ENCODE results near the gene TTC28. TPM values are rescaled to one million over a fixed set of nuclear protein-coding genes. Genes with fewer than 3 reads are reported as not detected.

The TTC28 gene
- total and polyA plus RNA-seq, 12 donors = 2.1 to 27.7 (median 20.4) TPM

DNA sequence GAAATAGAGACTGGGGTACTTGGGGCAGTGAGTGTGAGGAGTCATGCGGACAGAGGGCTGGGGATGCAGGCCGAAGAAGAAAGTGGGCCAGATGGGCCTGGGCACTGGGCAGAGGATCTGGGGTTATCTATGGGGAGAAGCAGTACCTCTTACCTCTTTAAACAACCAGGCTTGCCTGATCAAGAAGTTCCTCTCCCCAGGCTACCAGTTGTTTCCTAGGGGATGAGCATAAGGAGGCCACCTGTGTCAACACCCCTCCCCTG lies 662.2 kb downstream of the TTC28 start:
- intact Hi-C loops (cut with DNase I) = loop anchor here in 1 of 10 donors (10.0 kb wide), 1 partner anchor 1263 kb away; no protein-coding TSS in a partner anchor
- H3K4me3 ChIP-seq = no peak overlapping the region
- DNase-seq (no peak), ATAC-seq (no peak)
- peaks cover 0 to 23% (median 0%) of the 10 kb centered on the region in 9 donors for H3K36me3 ChIP-seq
- H3K4me1 ChIP-seq = peaks cover 4 to 49% (median 18%) of the 10 kb centered on the region in 9 donors
- H3K9me3 ChIP-seq = no peaks in the 10 kb centered on the region
- WGBS, 2 donors = 96 to 99% methylated on average over 2 of the region's 2 CpGs
- TF ChIP-seq, protein P1, sequence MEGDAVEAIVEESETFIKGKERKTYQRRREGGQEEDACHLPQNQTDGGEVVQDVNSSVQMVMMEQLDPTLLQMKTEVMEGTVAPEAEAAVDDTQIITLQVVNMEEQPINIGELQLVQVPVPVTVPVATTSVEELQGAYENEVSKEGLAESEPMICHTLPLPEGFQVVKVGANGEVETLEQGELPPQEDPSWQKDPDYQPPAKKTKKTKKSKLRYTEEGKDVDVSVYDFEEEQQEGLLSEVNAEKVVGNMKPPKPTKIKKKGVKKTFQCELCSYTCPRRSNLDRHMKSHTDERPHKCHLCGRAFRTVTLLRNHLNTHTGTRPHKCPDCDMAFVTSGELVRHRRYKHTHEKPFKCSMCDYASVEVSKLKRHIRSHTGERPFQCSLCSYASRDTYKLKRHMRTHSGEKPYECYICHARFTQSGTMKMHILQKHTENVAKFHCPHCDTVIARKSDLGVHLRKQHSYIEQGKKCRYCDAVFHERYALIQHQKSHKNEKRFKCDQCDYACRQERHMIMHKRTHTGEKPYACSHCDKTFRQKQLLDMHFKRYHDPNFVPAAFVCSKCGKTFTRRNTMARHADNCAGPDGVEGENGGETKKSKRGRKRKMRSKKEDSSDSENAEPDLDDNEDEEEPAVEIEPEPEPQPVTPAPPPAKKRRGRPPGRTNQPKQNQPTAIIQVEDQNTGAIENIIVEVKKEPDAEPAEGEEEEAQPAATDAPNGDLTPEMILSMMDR (IDR thresholded peaks at IDR 0.05) = no peak
- H3K27ac ChIP-seq = no peak overlapping the region
- H3K27me3 ChIP-seq = no peaks in the 10 kb centered on the region

DNA sequence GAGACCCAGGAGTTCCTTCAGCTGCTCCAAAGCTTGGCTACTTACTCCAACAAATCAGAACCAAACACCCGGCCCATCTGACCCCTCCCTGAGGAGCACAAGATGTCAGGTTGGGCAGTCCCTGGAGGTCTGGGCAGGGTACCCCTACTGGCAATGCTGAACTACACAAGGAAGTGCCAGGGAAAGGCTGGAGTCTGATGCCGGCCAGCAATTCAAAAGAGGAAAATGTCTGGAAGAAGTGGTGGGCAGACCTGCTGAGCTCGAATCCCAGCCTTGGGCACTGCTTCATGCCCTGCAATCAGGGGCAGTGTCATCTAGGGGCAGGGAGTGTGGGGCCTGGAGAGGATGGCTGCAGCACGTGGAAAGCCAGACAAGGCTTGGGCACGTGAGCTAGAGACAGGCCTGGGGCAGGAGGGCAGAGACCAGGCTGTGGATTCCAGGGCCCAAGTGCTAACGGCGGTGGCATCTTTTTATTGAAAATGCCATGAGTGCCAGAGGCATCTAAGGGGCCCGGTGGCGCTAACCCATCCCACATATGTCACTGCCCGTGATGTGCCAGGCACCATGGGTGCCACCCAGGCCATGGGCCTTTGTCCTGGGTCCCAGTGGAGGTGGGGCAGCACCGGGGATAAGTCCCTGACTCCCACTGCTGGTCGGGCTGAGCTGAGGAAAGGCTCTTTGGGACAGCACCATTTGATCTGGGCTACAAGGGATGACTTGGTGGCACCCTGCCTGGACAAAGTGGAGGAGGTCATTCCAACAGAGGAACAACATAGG lies 662.7 kb downstream of the TTC28 start:
- DNase-seq (no peak), ATAC-seq (no peak)
- H3K4me1 ChIP-seq = peaks cover 4 to 49% (median 18%) of the 10 kb centered on the region in 9 donors
- H3K4me3 ChIP-seq = no peak overlapping the region
- no peaks in the 10 kb centered on the region for H3K9me3 ChIP-seq
- TF ChIP-seq, protein P1 (IDR thresholded peaks at IDR 0.05) = no peak
- intact Hi-C loops (cut with DNase I) = loop anchor here in 1 of 10 donors (10.0 kb wide), 1 partner anchor 1262 kb away; no protein-coding TSS in a partner anchor
- no peak overlapping the region for H3K27ac ChIP-seq
- 87 to 90% methylated on average over 12 of the region's 12 CpGs for WGBS, 2 donors
- no peaks in the 10 kb centered on the region for H3K27me3 ChIP-seq
- peaks cover 0 to 28% (median 0%) of the 10 kb centered on the region in 9 donors for H3K36me3 ChIP-seq

DNA sequence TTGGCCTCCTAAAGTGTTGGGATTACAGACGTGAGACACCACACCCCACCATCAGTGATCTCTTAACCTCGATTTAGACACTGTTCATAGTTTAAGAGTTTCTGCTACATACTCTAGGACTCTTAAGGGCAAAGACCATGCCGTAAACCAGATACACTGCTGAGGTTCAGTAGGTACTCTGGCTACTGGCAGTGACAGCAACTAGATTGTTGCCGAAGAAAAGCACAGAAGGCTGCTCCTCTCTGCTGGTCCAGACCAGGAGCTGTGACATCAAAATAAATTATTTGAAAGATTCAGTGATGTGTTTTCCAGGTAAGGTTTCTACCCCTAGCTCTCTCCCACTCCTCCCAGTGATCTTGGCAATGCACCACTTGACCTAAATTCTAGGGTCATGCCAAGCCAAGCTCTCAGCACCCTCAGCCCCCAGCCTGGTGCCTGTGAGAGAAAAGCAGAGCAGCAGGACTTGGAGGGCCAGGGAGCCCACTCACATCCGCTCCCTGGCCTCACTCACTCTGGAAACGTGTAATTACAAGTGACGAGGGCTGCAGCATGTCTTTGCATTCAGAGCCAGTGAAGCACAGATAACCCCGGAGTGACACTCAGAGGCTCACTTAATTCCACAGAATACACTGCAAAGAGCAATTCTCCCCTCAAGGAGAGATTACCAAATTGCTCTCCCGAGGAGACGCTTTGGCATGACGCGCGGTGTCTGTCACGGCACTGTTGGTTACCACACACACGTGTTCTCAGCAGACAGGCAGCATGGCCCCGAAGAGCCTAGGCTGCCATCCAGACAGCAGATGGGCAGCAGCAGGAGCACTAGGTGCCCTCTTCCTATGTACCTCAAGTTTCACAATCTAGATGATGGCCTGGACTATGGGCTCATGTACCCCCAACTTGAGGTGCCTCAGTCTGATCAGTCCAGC lies 663.7 kb downstream of the TTC28 start:
- H3K4me3 ChIP-seq = no peak overlapping the region
- intact Hi-C loops (cut with DNase I) = loop anchor here in 1 of 10 donors (10.0 kb wide), 1 partner anchor 1261 kb away; no protein-coding TSS in a partner anchor
- TF ChIP-seq, protein P1 (IDR thresholded peaks at IDR 0.05) = no peak
- no peaks in the 10 kb centered on the region for H3K9me3 ChIP-seq
- ATAC-seq = peak in 1 of 8 donors; percentile 12
- peaks cover 4 to 46% (median 18%) of the 10 kb centered on the region in 9 donors for H3K4me1 ChIP-seq
- no peaks in the 10 kb centered on the region for H3K27me3 ChIP-seq
- peaks cover 0 to 37% (median 0%) of the 10 kb centered on the region in 9 donors for H3K36me3 ChIP-seq
- no peak overlapping the region for H3K27ac ChIP-seq
- no peak for DNase-seq
- WGBS, 2 donors = 68 to 74% methylated on average over 16 of the region's 16 CpGs

DNA sequence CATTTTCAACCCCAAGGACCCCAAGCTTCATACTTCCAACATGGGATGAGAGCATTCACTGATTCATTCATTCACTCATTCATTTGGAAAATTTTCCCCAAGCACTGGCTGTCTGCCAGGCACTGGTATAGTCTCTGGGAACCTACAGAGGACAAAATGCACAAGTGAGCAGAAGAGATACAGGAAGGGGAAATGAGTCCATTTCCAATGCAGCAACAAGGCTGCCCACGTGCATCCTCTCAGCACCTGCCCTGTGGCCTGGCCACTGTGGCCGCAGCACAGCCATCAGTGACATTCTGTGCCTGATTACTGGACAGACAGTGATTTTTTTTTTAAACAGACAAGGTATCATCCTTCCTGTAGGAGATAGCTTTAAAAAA lies 664.6 kb downstream of the TTC28 start:
- peaks cover 0 to 37% (median 0%) of the 10 kb centered on the region in 9 donors for H3K36me3 ChIP-seq
- no peak overlapping the region for H3K27ac ChIP-seq
- intact Hi-C loops (cut with DNase I) = loop anchor here in 1 of 10 donors (10.0 kb wide), 1 partner anchor 1260 kb away; no protein-coding TSS in a partner anchor
- H3K4me1 ChIP-seq = peaks cover 4 to 37% (median 14%) of the 10 kb centered on the region in 9 donors
- H3K27me3 ChIP-seq = no peaks in the 10 kb centered on the region
- TF ChIP-seq, protein P1 (IDR thresholded peaks at IDR 0.05) = no peak
- DNase-seq = no peak
- no peak overlapping the region for H3K4me3 ChIP-seq
- no peak for ATAC-seq
- H3K9me3 ChIP-seq = no peaks in the 10 kb centered on the region
- WGBS, 2 donors = 84 to 85% methylated on average over 2 of the region's 2 CpGs
